H9 (cell line): Measurements from ENCODE around the gene DBN1. TPM values are rescaled to one million over a fixed set of nuclear protein-coding genes. Genes with fewer than 3 reads are reported as not detected.

Experiments
- DNase-seq: peaks from one replicate; pipeline ENCODE4 v3.0.0-alpha.2; 2017
- H2AFZ ChIP-seq: one replicate; pipeline ENCODE4 v1.6.1; 2013; ENCODE audit warnings: mild to moderate bottlenecking, low read length, control low read depth, moderate library complexity
- H2AK5ac ChIP-seq: 2 replicates; pipeline ENCODE4 v1.6.1; 2013; ENCODE audit warnings: low read length, control low read depth, mixed read lengths; ENCODE audit not compliant: insufficient read length
- H2BK120ac ChIP-seq: one replicate; pipeline ENCODE4 v1.6.1; 2013; ENCODE audit warnings: low read depth, mild to moderate bottlenecking, low read length, control low read depth, inconsistent platforms; ENCODE audit not compliant: poor library complexity, severe bottlenecking
- H2BK12ac ChIP-seq: 2 replicates; pipeline ENCODE4 v1.6.1; 2013; ENCODE audit warnings: low read length, control low read depth, mixed read lengths, low read depth; ENCODE audit not compliant: insufficient read length
- H2BK15ac ChIP-seq: 2 replicates; pipeline ENCODE4 v1.6.1; 2013; ENCODE audit warnings: low read depth, low read length, control low read depth
- H2BK20ac ChIP-seq: one replicate; pipeline ENCODE4 v1.6.1; 2013; ENCODE audit warnings: low read depth, mild to moderate bottlenecking, low read length, control low read depth, inconsistent platforms; ENCODE audit not compliant: poor library complexity, severe bottlenecking
- H2BK5ac ChIP-seq: 2 replicates; pipeline ENCODE4 v1.6.1; 2013; ENCODE audit warnings: low read length, control low read depth, mixed read lengths; ENCODE audit not compliant: insufficient read length
- H3K14ac ChIP-seq: 2 replicates; pipeline ENCODE4 v1.6.1; 2013; ENCODE audit warnings: low read length, control low read depth; ENCODE audit not compliant: insufficient read depth
- H3K18ac ChIP-seq: 2 replicates; pipeline ENCODE4 v1.6.1; 2013; ENCODE audit warnings: low read depth, mild to moderate bottlenecking, mixed read lengths, low read length, control low read depth; ENCODE audit not compliant: insufficient read length
- H3K23ac ChIP-seq: 2 replicates; pipeline ENCODE4 v1.6.1; 2013; ENCODE audit warnings: low read length, control low read depth, mixed read lengths, low read depth; ENCODE audit not compliant: insufficient read length
- H3K23me2 ChIP-seq: 2 replicates; pipeline ENCODE4 v1.6.1; 2013; ENCODE audit warnings: low read depth, mild to moderate bottlenecking, mixed read lengths, low read length, control low read depth; ENCODE audit not compliant: insufficient read length, poor library complexity, severe bottlenecking
- H3K27ac ChIP-seq: 2 replicates; pipeline ENCODE4 v1.5.1; 2013; ENCODE audit warnings: low read length, control low read depth, mixed read lengths, low read depth; ENCODE audit not compliant: insufficient read length
- H3K27me3 ChIP-seq: 2 replicates; pipeline ENCODE4 v1.6.1; 2013; ENCODE audit warnings: low read length, control low read depth, inconsistent platforms; ENCODE audit not compliant: insufficient read depth
- H3K4ac ChIP-seq: 2 replicates; pipeline ENCODE4 v1.6.1; 2013; ENCODE audit warnings: low read depth, mild to moderate bottlenecking, control low read depth, inconsistent platforms, low read length, moderate library complexity
- H3K4me1 ChIP-seq: 2 replicates; pipeline ENCODE4 v1.6.1; 2013; ENCODE audit warnings: low read length, control low read depth, inconsistent platforms; ENCODE audit not compliant: insufficient read depth
- H3K4me2 ChIP-seq: 2 replicates; pipeline ENCODE4 v1.6.1; 2013; ENCODE audit warnings: low read length, control low read depth, mixed read lengths; ENCODE audit not compliant: insufficient read length, insufficient read depth
- H3K56ac ChIP-seq: 2 replicates; pipeline ENCODE4 v1.6.1; 2013; ENCODE audit warnings: low read depth, mild to moderate bottlenecking, mixed read lengths, low read length, control low read depth; ENCODE audit not compliant: insufficient read length
- H3K79me1 ChIP-seq: 2 replicates; pipeline ENCODE4 v1.6.1; 2013; ENCODE audit warnings: low read depth, mild to moderate bottlenecking, moderate library complexity, low read length, control low read depth, inconsistent platforms; ENCODE audit not compliant: insufficient read depth, poor library complexity, severe bottlenecking
- H3K79me2 ChIP-seq: 2 replicates; pipeline ENCODE4 v1.6.1; 2013; ENCODE audit warnings: low read length, control low read depth, inconsistent platforms; ENCODE audit not compliant: insufficient read depth
- H3K9ac ChIP-seq: 2 replicates; pipeline ENCODE4 v1.6.1; 2013; ENCODE audit warnings: low read length, control low read depth, mixed read lengths; ENCODE audit not compliant: insufficient read length; ENCODE audit errors: extremely low read depth
- H3K9me3 ChIP-seq: one replicate; pipeline ENCODE4 v1.6.1; 2013; ENCODE audit warnings: low read depth, low read length, inconsistent platforms; ENCODE audit not compliant: control insufficient read depth
- H3T11ph ChIP-seq: one replicate; pipeline ENCODE4 v1.6.1; 2013; ENCODE audit warnings: mild to moderate bottlenecking, low read length, control low read depth, inconsistent platforms
- H4K20me1 ChIP-seq: one replicate; pipeline ENCODE4 v1.6.1; 2013; ENCODE audit not compliant: control insufficient read depth, insufficient read length, insufficient read depth
- H4K5ac ChIP-seq: 2 replicates; pipeline ENCODE4 v1.6.1; 2013; ENCODE audit warnings: low read depth, mild to moderate bottlenecking, mixed read lengths, low read length, control low read depth; ENCODE audit not compliant: insufficient read length
- H4K8ac ChIP-seq: replicated peaks from 2 replicates; pipeline ENCODE4 v1.6.1; 2013; ENCODE audit warnings: low read length, control low read depth, mixed read lengths, low read depth; ENCODE audit not compliant: insufficient read length
- H4K91ac ChIP-seq: 2 replicates; pipeline ENCODE4 v1.6.1; 2013; ENCODE audit warnings: low read depth, mild to moderate bottlenecking, moderate library complexity, mixed read lengths, low read length, control low read depth; ENCODE audit not compliant: insufficient read length
- H3K27ac Mint-ChIP-seq, 3 experiments: 2 replicates in 2 of 3; 3 replicates in 1 of 3; pipeline ENCODE4 v1.8.0; 2020 to 2021; ENCODE audit warnings: mixed read lengths in 3 of 3, mild to moderate bottlenecking in 1 of 3, moderate library complexity in 1 of 3
- H3K27me3 Mint-ChIP-seq: 2 replicates; pipeline ENCODE4 v1.8.0; 2021; ENCODE audit warnings: low read depth, mild to moderate bottlenecking, moderate library complexity, mixed read lengths
- H3K36me3 Mint-ChIP-seq, 3 experiments: 2 replicates in 2 of 3; 3 replicates in 1 of 3; pipeline ENCODE4 v1.8.0; 2020 to 2021; ENCODE audit warnings: low read depth in 3 of 3, mixed read lengths in 3 of 3; ENCODE audit not compliant: insufficient read depth in 1 of 3
- H3K4me1 Mint-ChIP-seq, 2 experiments: 2 replicates each; pipeline ENCODE4 v1.8.0; 2020; ENCODE audit warnings: mixed read lengths in 2 of 2
- H3K4me3 Mint-ChIP-seq, 2 experiments: 2 replicates in 1 of 2; 3 replicates in 1 of 2; pipeline ENCODE4 v1.8.0; 2020 to 2021; ENCODE audit warnings: mild to moderate bottlenecking in 2 of 2, mixed read lengths in 2 of 2, moderate library complexity in 1 of 2
- H3K9me3 Mint-ChIP-seq, 2 experiments: 2 replicates in 1 of 2; 3 replicates in 1 of 2; pipeline ENCODE4 v1.8.0; 2020; ENCODE audit warnings: mild to moderate bottlenecking in 2 of 2, mixed read lengths in 2 of 2, moderate library complexity in 1 of 2
- WGBS: extraction: QIAGEN DNeasy Blood & Tissue Kit; methylation state at CpG from one replicate; pipeline ENCODE4 v1.1.7; 2013; ENCODE audit warnings: missing lambda C conversion rate, low lambda C conversion rate, mixed read lengths; ENCODE audit not compliant: insufficient read length; ENCODE audit errors: extremely low coverage; 5-methylcytosine and 5-hydroxymethylcytosine counted together
- total RNA-seq: library from RNA; stranded (reverse); gene quantifications from 2 replicates; pipeline ENCODE4 v1.2.1, GENCODE V29; 2021
- TF ChIP-seq, protein P1 (sequence below): fragments of 200-600 bp; sonication (generic); conservative IDR thresholded peaks from 3 replicates; pipeline ENCODE4 v1.8.0; 2021; ENCODE audit warnings: antibody characterized with exemption, mild to moderate bottlenecking

DBN1 gene
- total RNA-seq, 1 experiment from 2014 or later, result 340 TPM

DNA sequence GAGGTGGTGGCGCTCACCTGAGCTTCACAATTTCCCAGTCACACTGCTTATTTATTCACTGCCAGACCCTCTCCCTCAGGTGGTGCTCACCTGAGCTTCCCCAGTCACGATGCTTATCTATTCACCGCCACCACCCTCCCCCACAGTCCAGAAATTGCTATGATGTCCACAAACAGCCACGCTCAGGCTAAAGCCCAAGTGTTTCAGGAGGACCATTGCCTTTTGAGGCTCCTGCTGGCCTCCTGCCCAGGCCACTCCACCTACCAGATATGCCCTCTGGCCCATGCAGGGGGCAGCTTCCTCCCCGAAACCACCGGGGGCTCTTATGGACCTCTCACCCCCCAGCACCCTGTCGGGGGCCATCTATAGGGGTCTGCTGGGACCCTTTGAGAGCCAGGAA lies 19.4 kb upstream of the DBN1 start:
- H3K4me3 Mint-ChIP-seq, result no peak overlapping the region
- Histone ChIP-seq H4K20me1 (no peaks in the 10 kb centered on the region), H3K79me2 (no peaks in the 10 kb centered on the region)

More for the DNA sequence above, 19.4 kb upstream of the DBN1 start:
- Histone ChIP-seq H3K4ac (no peak overlapping the region), H3K23me2 (peaks cover 4% of the 10 kb centered on the region), H2BK5ac (no peak overlapping the region), H3K27me3 (no peaks in the 10 kb centered on the region), H3K23ac (no peak overlapping the region), H3T11ph (no peak overlapping the region), H3K4me1 (peaks cover 5% of the 10 kb centered on the region; the same call in 1 of the 2 replicates), H3K27ac (no peak overlapping the region), H3K9me3 (no peaks in the 10 kb centered on the region), H3K14ac (no peak overlapping the region), H3K79me1 (no peaks in the 10 kb centered on the region), H3K4me2 (no peak overlapping the region), H3K18ac (no peak overlapping the region), H3K9ac (no peak overlapping the region), H2BK20ac (no peak overlapping the region), H2AK5ac (no peak overlapping the region), H2BK120ac (no peak overlapping the region), H4K8ac (no peak overlapping the region), H2BK12ac (no peak overlapping the region), H2BK15ac (no peak overlapping the region), H4K91ac (no peak overlapping the region), H3K56ac (no peak overlapping the region), H4K5ac (no peak overlapping the region), H2AFZ (no peak overlapping the region)
- Mint-ChIP-seq H3K4me1 (peaks cover 22 to 44% of the 10 kb centered on the region in 2 experiments), H3K36me3 (peaks cover 33 to 57% (median 53%) of the 10 kb centered on the region in 3 experiments), H3K27ac (peak overlapping the region; percentile 52 to 93 (median 75)), H3K9me3 (no peaks in the 10 kb centered on the region; a peak in 1 of 5 replicates), H3K27me3 (peaks cover 2% of the 10 kb centered on the region; the same call in 1 of the 2 replicates)
- WGBS, result no CpG with 5 or more reads among the region's 7 CpGs
- no peak for DNase-seq
- TF ChIP-seq, protein P1, sequence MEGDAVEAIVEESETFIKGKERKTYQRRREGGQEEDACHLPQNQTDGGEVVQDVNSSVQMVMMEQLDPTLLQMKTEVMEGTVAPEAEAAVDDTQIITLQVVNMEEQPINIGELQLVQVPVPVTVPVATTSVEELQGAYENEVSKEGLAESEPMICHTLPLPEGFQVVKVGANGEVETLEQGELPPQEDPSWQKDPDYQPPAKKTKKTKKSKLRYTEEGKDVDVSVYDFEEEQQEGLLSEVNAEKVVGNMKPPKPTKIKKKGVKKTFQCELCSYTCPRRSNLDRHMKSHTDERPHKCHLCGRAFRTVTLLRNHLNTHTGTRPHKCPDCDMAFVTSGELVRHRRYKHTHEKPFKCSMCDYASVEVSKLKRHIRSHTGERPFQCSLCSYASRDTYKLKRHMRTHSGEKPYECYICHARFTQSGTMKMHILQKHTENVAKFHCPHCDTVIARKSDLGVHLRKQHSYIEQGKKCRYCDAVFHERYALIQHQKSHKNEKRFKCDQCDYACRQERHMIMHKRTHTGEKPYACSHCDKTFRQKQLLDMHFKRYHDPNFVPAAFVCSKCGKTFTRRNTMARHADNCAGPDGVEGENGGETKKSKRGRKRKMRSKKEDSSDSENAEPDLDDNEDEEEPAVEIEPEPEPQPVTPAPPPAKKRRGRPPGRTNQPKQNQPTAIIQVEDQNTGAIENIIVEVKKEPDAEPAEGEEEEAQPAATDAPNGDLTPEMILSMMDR, result no peak
